Erythroblast (primary cell): ENCODE measurements around the gene CTBS.

Experiments used
- GATA1 ChIP-seq: IDR thresholded peaks from 2 replicates; pipeline ENCODE4 v1.6.1; 2011; ENCODE audit warnings: low read depth, mild to moderate bottlenecking, control low read depth, low read length, moderate library complexity
- POLR2A ChIP-seq: IDR thresholded peaks from 2 replicates; pipeline ENCODE4 v1.6.1; 2011; ENCODE audit warnings: mild to moderate bottlenecking, low read length

DNA sequence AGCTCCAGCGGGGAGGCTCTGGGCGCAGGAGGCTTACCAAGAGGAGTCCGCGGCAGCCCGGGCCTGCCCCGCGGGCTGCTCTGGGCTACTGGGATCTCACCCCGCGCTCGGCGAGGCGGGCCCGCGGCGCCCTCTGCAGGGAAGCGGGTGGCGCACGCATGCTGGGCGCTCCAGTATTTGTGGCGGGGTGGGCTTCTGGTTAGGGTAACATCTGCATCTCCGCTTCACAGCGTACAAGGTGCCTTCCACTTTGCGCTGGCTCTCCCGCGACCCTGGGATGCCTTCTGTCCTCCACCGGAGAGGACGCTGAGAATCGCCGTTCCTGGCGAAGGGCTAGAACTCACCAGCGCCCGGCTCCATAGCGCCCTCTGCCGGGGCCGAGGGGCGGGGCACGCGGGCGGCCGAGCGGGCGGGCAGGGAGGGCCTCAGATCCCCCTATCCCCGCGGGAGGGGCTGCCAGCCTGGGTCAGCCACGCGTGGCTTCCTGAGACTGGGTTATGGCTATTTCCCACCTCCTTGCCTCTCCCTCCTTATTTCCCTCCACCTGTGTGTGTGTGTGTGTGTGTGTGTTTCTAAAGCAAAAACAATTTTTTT is 46.6 kb upstream of the CTBS start:
- no peak for TF ChIP-seq POLR2A
- no peak for TF ChIP-seq GATA1
